Left ventricle myocardium inferior (tissue), 1 donor: ENCODE measurements around the gene WDR27. TPM values are rescaled to one million over a fixed set of nuclear protein-coding genes. Genes with fewer than 3 reads are reported as not detected.
A peak's percentile ranks its signal among the peaks of the same experiment; 100 is the strongest.

Experiments used
- DNase-seq: peaks from one replicate; pipeline ENCODE4 v3.0.0-alpha.2; 2020
- H3K27ac ChIP-seq: fragments of 200-600 bp; replicated peaks from 2 replicates; pipeline ENCODE4 v1.8.0; 2021
- H3K27me3 ChIP-seq: fragments of 200-600 bp; 2 replicates; pipeline ENCODE4 v1.8.0; 2021; ENCODE audit warnings: low read depth
- H3K36me3 ChIP-seq: fragments of 200-600 bp; 2 replicates; pipeline ENCODE4 v1.8.0; 2021
- H3K4me1 ChIP-seq: fragments of 200-600 bp; 2 replicates; pipeline ENCODE4 v1.8.0; 2021
- H3K4me3 ChIP-seq: fragments of 200-600 bp; 2 replicates; pipeline ENCODE4 v1.8.0; 2021; ENCODE audit warnings: mild to moderate bottlenecking, moderate library complexity
- H3K9me3 ChIP-seq: fragments of 200-600 bp; replicated peaks from 2 replicates; pipeline ENCODE4 v1.8.0; 2021
- CTCF ChIP-seq: fragments of 200-600 bp; IDR thresholded peaks from 2 replicates; pipeline ENCODE4 v1.8.0; 2021; ENCODE audit warnings: antibody characterized with exemption, mild to moderate bottlenecking, borderline replicate concordance
- intact Hi-C: fragments of 100-400 bp; cut with micrococcal nuclease; formaldehyde crosslinking; loops from one replicate; pipeline ENCODE4 v1.11.0; 2022
- total RNA-seq: library from RNA; stranded (reverse); fragmentation: NEBNext Ultra II Directional; extraction: Animal tissue kit (Norgen Biotek cat#: 25700); gene quantifications from one replicate; pipeline ENCODE4 v1.2.1, GENCODE V29; 2021
- donor health status: DM: no; HTN: yes; CAD: no; lungs with severe emphysema.

The WDR27 gene
- total RNA-seq, 1 donor from 2014 or later = 9.1 TPM

GRCh38 chr6:169490246-169490641 lies 211.6 kb downstream of the WDR27 start:
- Histone ChIP-seq H3K4me3 (no peak overlapping the region), H3K27ac (no peak overlapping the region), H3K27me3 (no peaks in the 10 kb centered on the region), H3K9me3 (peaks cover under 1% of the 10 kb centered on the region), H3K36me3 (no peaks in the 10 kb centered on the region), H3K4me1 (peaks cover 7% of the 10 kb centered on the region)
- no peak for TF ChIP-seq CTCF
- intact Hi-C loops = no loop called here
- peak; percentile 13 for DNase-seq

- Histone ChIP-seq H3K4me1 (peaks cover 7% of the 10 kb centered on the region), H3K9me3 (no peaks in the 10 kb centered on the region), H3K27ac (no peak overlapping the region), H3K36me3 (no peaks in the 10 kb centered on the region), H3K27me3 (no peaks in the 10 kb centered on the region), H3K4me3 (no peak overlapping the region)
- DNase-seq = no peak
- intact Hi-C loops = no loop called here
- no peak for TF ChIP-seq CTCF
These were observed 212.1 kb downstream of the WDR27 start for GRCh38 chr6:169489563-169490245.

GRCh38 chr6:169487579-169488436 lies 214.0 kb downstream of the WDR27 start:
- Histone ChIP-seq H3K9me3 (peaks cover 17% of the 10 kb centered on the region), H3K27me3 (no peaks in the 10 kb centered on the region), H3K4me3 (no peak overlapping the region), H3K36me3 (no peaks in the 10 kb centered on the region), H3K4me1 (peaks cover 7% of the 10 kb centered on the region), H3K27ac (no peak overlapping the region)
- no peak for DNase-seq
- intact Hi-C loops = no loop called here
- no peak for TF ChIP-seq CTCF

- Histone ChIP-seq H3K4me3 (no peak overlapping the region), H3K4me1 (no peaks in the 10 kb centered on the region), H3K27ac (no peak overlapping the region), H3K9me3 (peaks cover 80% of the 10 kb centered on the region), H3K36me3 (no peaks in the 10 kb centered on the region), H3K27me3 (no peaks in the 10 kb centered on the region)
- no peak for DNase-seq
- intact Hi-C loops = no loop called here
- no peak for TF ChIP-seq CTCF
These were observed 221.9 kb downstream of the WDR27 start for GRCh38 chr6:169479783-169480495.

GRCh38 chr6:169474362-169474761 lies 227.5 kb downstream of the WDR27 start:
- Histone ChIP-seq H3K9me3 (peaks cover 69% of the 10 kb centered on the region), H3K27me3 (no peaks in the 10 kb centered on the region), H3K4me1 (peaks cover 12% of the 10 kb centered on the region), H3K36me3 (no peaks in the 10 kb centered on the region), H3K4me3 (no peak overlapping the region), H3K27ac (no peak overlapping the region)
- TF ChIP-seq CTCF = no peak
- intact Hi-C loops = no loop called here
- DNase-seq = no peak
